GM23338 (cell line): ENCODE results near the gene ZCCHC24. TPM values are rescaled to one million over a fixed set of nuclear protein-coding genes. Genes with fewer than 3 reads are reported as not detected.

Source experiments
- ATAC-seq: fragments of 200-7000 bp; cut with Tn5 transposase; 3 replicates; pipeline ENCODE4 v1.9.1; 2020
- DNase-seq: peaks from one replicate; pipeline ENCODE4 v3.0.0-alpha.2; 2015; ENCODE audit warnings: low spot score
- H2AFZ ChIP-seq: fragments of 200-600 bp; sonication (generic); 2 replicates; pipeline ENCODE4 v1.8.0; 2016; ENCODE audit warnings: antibody characterized with exemption, mild to moderate bottlenecking, moderate library complexity
- H3F3A ChIP-seq: fragments of 200-600 bp; sonication (generic); replicated peaks from 2 replicates; pipeline ENCODE4 v1.8.0; 2017; ENCODE audit warnings: antibody characterized with exemption, mixed run types, low read depth
- H3K27ac ChIP-seq: fragments of 200-600 bp; sonication (generic); 2 replicates; pipeline ENCODE4 v1.6.1; 2016; ENCODE audit warnings: low read depth
- H3K27me3 ChIP-seq: fragments of 200-600 bp; sonication (generic); 2 replicates; pipeline ENCODE4 v1.8.0; 2016; ENCODE audit warnings: mild to moderate bottlenecking, mixed run types, moderate library complexity; ENCODE audit not compliant: insufficient read depth
- H3K36me3 ChIP-seq: fragments of 200-600 bp; sonication (generic); 2 replicates; pipeline ENCODE4 v1.8.0; 2016; ENCODE audit warnings: mild to moderate bottlenecking; ENCODE audit not compliant: insufficient read depth
- H3K4me1 ChIP-seq: fragments of 200-600 bp; sonication (generic); 2 replicates; pipeline ENCODE4 v1.8.0; 2016; ENCODE audit warnings: mild to moderate bottlenecking, moderate library complexity; ENCODE audit not compliant: insufficient read depth
- H3K4me2 ChIP-seq: fragments of 200-600 bp; sonication (generic); 2 replicates; pipeline ENCODE4 v1.7.1; 2017; ENCODE audit warnings: mixed run types
- H3K4me3 ChIP-seq: fragments of 200-600 bp; sonication (generic); 2 replicates; pipeline ENCODE4 v1.6.1; 2016; ENCODE audit warnings: mixed run types
- H3K79me2 ChIP-seq: fragments of 200-600 bp; sonication (generic); replicated peaks from 2 replicates; pipeline ENCODE4 v1.8.0; 2017; ENCODE audit warnings: mild to moderate bottlenecking; ENCODE audit not compliant: insufficient read depth
- H3K9me2 ChIP-seq: fragments of 200-600 bp; sonication (generic); 2 replicates; pipeline ENCODE4 v1.8.0; 2017; ENCODE audit not compliant: insufficient read depth
- H4K20me1 ChIP-seq: fragments of 200-600 bp; sonication (generic); replicated peaks from 2 replicates; pipeline ENCODE4 v1.8.0; 2017; ENCODE audit warnings: mild to moderate bottlenecking; ENCODE audit not compliant: insufficient read depth
- H3K27ac Mint-ChIP-seq: 2 replicates; pipeline ENCODE4 v1.8.0; 2020; ENCODE audit warnings: inconsistent platforms, mild to moderate bottlenecking, moderate library complexity, mixed read lengths
- H3K27me3 Mint-ChIP-seq: 3 replicates; pipeline ENCODE4 v1.8.0; 2022; ENCODE audit warnings: low read depth, mild to moderate bottlenecking, moderate library complexity, mixed read lengths, inconsistent platforms; ENCODE audit not compliant: insufficient read depth, poor library complexity
- H3K36me3 Mint-ChIP-seq: 3 replicates; pipeline ENCODE4 v1.8.0; 2021; ENCODE audit warnings: low read depth, mild to moderate bottlenecking, inconsistent platforms, moderate library complexity, mixed read lengths
- H3K4me1 Mint-ChIP-seq: 3 replicates; pipeline ENCODE4 v1.8.0; 2020; ENCODE audit warnings: mild to moderate bottlenecking, inconsistent platforms, mixed read lengths
- H3K4me3 Mint-ChIP-seq: 3 replicates; pipeline ENCODE4 v1.8.0; 2021; ENCODE audit warnings: moderate library complexity, mild to moderate bottlenecking, inconsistent platforms, mixed read lengths
- H3K9me3 Mint-ChIP-seq: 3 replicates; pipeline ENCODE4 v1.8.0; 2020; ENCODE audit warnings: moderate library complexity, mild to moderate bottlenecking, inconsistent platforms, mixed read lengths
- CREB1 ChIP-seq: fragments of 250-450 bp; sonication (Bioruptor Pico); IDR thresholded peaks from 2 replicates; pipeline ENCODE4 v1.5.0; 2020; ENCODE audit warnings: low read depth, mild to moderate bottlenecking, moderate library complexity
- EZH2 ChIP-seq: fragments of 200-600 bp; sonication (generic); IDR thresholded peaks from one replicate; pipeline ENCODE4 v1.8.0; 2017; ENCODE audit warnings: antibody characterized with exemption, mild to moderate bottlenecking, low read depth; ENCODE audit not compliant: unreplicated experiment
- JUNB ChIP-seq: IDR thresholded peaks from one replicate; pipeline ENCODE4 v1.6.1; 2016; ENCODE audit warnings: antibody characterized with exemption; ENCODE audit not compliant: unreplicated experiment
- NANOG ChIP-seq: IDR thresholded peaks from 2 replicates; pipeline ENCODE4 v1.6.1; 2016; ENCODE audit warnings: antibody characterized with exemption, borderline replicate concordance
- POLR2AphosphoS5 ChIP-seq: IDR thresholded peaks from 2 replicates; pipeline ENCODE4 v1.6.1; 2016; ENCODE audit warnings: antibody characterized with exemption, low read depth
- STAT1 ChIP-seq: IDR thresholded peaks from one replicate; pipeline ENCODE4 v1.6.1; 2016; ENCODE audit warnings: antibody characterized with exemption; ENCODE audit not compliant: unreplicated experiment
- ZNF114 ChIP-seq: fragments of 250-450 bp; sonication (Bioruptor Pico); IDR thresholded peaks from 2 replicates; pipeline ENCODE4 v1.5.0; 2020; ENCODE audit warnings: mild to moderate bottlenecking, moderate library complexity
- ZNF331 ChIP-seq: fragments of 250-450 bp; sonication (Bioruptor Pico); IDR thresholded peaks from 2 replicates; pipeline ENCODE4 v1.5.0; 2020; ENCODE audit warnings: low read depth, mild to moderate bottlenecking, moderate library complexity
- polyA plus RNA-seq: library from polyadenylated mRNA; unstranded; fragments of >200 nt; fragmentation: Nextera tagmentation; extraction: Ambion mirVana; gene quantifications from 2 replicates; pipeline ENCODE4 v1.2.1, GENCODE V29; 2016
- total RNA-seq: library from RNA; depleted of rRNA; stranded (reverse); fragments of >200 nt; shearing (Covaris generic); gene quantifications from 2 replicates; pipeline ENCODE4 v1.2.3, GENCODE V29; 2014
- TF ChIP-seq, protein P1 (sequence below), 2 experiments: fragments of 200-600 bp in 1 of 2; sonication (generic) in 1 of 2; conservative IDR thresholded peaks; 2 replicates each; pipeline versions ENCODE4 v1.5.1 to v1.6.1; 2016 to 2017; ENCODE audit warnings: antibody characterized with exemption in 2 of 2, low read depth in 2 of 2, mild to moderate bottlenecking in 2 of 2, moderate library complexity in 1 of 2
- TF ChIP-seq, protein P2 (sequence below): IDR thresholded peaks from 2 replicates; pipeline ENCODE4 v1.6.1; 2016; ENCODE audit warnings: antibody characterized with exemption
- TF ChIP-seq, protein P3 (sequence below): fragments of 250-450 bp; sonication (Bioruptor Pico); IDR thresholded peaks from 2 replicates; pipeline ENCODE4 v1.5.0; 2020; ENCODE audit warnings: mild to moderate bottlenecking, moderate library complexity

Gene ZCCHC24
- total and polyA plus RNA-seq, 2 experiments from 2014 or later, result 2.0 to 10.1 TPM

DNA sequence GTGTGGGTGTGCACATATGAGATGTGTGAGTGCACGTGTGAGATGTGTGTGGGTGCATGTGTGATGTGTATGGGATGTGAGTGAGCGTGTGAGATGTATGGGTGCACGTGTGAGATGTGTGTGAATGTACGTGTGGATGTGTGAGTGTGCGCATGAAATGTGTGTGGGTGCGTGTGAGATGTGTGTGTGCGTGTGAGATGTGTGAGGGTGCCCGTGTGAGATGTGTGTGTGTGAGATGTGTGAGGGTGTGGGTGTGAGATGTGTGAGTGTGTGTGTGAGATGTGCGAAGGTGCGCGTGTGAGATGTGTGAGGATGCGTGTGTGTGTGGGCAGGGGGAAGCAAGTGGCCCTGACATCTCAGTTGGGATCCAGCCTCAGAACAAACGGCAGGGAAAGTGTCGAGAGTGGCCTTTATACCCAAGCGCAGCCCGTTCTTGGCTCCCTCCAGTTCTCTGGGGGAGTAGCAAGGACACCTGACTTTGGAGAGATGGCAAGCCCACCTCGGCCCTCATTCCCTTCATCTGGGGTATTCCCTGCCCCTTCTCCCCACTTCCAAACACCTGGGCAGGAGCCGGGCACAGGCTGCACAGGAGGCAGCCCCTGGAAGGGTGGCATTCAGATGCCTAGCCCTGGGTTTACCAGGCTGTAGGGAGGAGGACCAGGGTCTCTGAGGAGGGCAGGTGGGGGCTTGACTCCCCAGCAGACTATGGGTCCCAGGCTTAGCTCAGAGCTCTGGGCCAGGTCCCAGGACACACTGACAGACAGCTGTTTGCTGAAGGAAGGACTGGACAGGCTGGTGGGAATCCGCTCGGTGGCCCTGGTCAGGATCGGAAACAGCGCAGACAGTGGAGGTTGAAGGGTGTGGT, 66.5 kb downstream of the ZCCHC24 start (continued):
- TF ChIP-seq, protein P1, sequence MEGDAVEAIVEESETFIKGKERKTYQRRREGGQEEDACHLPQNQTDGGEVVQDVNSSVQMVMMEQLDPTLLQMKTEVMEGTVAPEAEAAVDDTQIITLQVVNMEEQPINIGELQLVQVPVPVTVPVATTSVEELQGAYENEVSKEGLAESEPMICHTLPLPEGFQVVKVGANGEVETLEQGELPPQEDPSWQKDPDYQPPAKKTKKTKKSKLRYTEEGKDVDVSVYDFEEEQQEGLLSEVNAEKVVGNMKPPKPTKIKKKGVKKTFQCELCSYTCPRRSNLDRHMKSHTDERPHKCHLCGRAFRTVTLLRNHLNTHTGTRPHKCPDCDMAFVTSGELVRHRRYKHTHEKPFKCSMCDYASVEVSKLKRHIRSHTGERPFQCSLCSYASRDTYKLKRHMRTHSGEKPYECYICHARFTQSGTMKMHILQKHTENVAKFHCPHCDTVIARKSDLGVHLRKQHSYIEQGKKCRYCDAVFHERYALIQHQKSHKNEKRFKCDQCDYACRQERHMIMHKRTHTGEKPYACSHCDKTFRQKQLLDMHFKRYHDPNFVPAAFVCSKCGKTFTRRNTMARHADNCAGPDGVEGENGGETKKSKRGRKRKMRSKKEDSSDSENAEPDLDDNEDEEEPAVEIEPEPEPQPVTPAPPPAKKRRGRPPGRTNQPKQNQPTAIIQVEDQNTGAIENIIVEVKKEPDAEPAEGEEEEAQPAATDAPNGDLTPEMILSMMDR (conservative IDR thresholded peaks at IDR 0.05; ENCODE audit: low read depth in 2 of 2), result no peak
- TF ChIP-seq ZNF114, result no peak
- TF ChIP-seq ZNF331, result no peak
- no peak for TF ChIP-seq JUNB
- TF ChIP-seq EZH2, result no peak
- TF ChIP-seq STAT1, result no peak

DNA sequence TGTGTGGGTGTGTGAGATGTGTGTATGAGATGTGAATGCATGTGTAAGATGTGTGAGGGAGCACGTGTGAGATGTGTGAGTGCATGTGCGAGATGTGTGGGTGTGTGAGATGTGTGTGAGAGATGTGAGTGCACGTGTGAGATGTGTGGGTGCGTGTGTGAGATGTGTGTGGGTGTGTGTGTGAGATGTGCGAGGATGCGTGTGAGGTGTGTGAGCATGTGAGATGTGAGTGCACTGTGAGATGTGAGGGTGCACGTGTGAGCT, 67.1 kb downstream of the ZCCHC24 start:
- H3K4me3 Mint-ChIP-seq, result no peak overlapping the region
- H3K4me1 Mint-ChIP-seq, result peaks cover 6% of the 10 kb centered on the region; the same call in 2 of the 3 replicates
- H3K9me3 Mint-ChIP-seq, result no peaks in the 10 kb centered on the region; the same call in 2 of the 3 replicates
- H3K27me3 Mint-ChIP-seq, result peaks cover 10% of the 10 kb centered on the region
- Histone ChIP-seq H3K27ac (no peak overlapping the region), H2AFZ (no peak overlapping the region), H3K4me3 (no peak overlapping the region), H4K20me1 (no peaks in the 10 kb centered on the region), H3K4me2 (no peak overlapping the region), H3K79me2 (no peaks in the 10 kb centered on the region), H3K36me3 (no peaks in the 10 kb centered on the region), H3K9me2 (no peaks in the 10 kb centered on the region), H3F3A (no peaks in the 10 kb centered on the region; the same call in 1 of the 2 replicates), H3K27me3 (no peaks in the 10 kb centered on the region), H3K4me1 (no peaks in the 10 kb centered on the region)
- H3K36me3 Mint-ChIP-seq, result no peaks in the 10 kb centered on the region
- H3K27ac Mint-ChIP-seq, result no peak overlapping the region
- no peak for ATAC-seq
- no peak for DNase-seq
- TF ChIP-seq STAT1 (no peak), NANOG (no peak), ZNF114 (no peak), ZNF331 (no peak), CREB1 (CRISPR knock-in tag) (no peak), JUNB (no peak), POLR2AphosphoS5 (no peak)
- TF ChIP-seq, protein P1 (conservative IDR thresholded peaks at IDR 0.05; ENCODE audit: low read depth in 2 of 2), result no peak
- TF ChIP-seq, protein P2, sequence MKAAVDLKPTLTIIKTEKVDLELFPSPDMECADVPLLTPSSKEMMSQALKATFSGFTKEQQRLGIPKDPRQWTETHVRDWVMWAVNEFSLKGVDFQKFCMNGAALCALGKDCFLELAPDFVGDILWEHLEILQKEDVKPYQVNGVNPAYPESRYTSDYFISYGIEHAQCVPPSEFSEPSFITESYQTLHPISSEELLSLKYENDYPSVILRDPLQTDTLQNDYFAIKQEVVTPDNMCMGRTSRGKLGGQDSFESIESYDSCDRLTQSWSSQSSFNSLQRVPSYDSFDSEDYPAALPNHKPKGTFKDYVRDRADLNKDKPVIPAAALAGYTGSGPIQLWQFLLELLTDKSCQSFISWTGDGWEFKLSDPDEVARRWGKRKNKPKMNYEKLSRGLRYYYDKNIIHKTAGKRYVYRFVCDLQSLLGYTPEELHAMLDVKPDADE, result no peak
- TF ChIP-seq, protein P3, sequence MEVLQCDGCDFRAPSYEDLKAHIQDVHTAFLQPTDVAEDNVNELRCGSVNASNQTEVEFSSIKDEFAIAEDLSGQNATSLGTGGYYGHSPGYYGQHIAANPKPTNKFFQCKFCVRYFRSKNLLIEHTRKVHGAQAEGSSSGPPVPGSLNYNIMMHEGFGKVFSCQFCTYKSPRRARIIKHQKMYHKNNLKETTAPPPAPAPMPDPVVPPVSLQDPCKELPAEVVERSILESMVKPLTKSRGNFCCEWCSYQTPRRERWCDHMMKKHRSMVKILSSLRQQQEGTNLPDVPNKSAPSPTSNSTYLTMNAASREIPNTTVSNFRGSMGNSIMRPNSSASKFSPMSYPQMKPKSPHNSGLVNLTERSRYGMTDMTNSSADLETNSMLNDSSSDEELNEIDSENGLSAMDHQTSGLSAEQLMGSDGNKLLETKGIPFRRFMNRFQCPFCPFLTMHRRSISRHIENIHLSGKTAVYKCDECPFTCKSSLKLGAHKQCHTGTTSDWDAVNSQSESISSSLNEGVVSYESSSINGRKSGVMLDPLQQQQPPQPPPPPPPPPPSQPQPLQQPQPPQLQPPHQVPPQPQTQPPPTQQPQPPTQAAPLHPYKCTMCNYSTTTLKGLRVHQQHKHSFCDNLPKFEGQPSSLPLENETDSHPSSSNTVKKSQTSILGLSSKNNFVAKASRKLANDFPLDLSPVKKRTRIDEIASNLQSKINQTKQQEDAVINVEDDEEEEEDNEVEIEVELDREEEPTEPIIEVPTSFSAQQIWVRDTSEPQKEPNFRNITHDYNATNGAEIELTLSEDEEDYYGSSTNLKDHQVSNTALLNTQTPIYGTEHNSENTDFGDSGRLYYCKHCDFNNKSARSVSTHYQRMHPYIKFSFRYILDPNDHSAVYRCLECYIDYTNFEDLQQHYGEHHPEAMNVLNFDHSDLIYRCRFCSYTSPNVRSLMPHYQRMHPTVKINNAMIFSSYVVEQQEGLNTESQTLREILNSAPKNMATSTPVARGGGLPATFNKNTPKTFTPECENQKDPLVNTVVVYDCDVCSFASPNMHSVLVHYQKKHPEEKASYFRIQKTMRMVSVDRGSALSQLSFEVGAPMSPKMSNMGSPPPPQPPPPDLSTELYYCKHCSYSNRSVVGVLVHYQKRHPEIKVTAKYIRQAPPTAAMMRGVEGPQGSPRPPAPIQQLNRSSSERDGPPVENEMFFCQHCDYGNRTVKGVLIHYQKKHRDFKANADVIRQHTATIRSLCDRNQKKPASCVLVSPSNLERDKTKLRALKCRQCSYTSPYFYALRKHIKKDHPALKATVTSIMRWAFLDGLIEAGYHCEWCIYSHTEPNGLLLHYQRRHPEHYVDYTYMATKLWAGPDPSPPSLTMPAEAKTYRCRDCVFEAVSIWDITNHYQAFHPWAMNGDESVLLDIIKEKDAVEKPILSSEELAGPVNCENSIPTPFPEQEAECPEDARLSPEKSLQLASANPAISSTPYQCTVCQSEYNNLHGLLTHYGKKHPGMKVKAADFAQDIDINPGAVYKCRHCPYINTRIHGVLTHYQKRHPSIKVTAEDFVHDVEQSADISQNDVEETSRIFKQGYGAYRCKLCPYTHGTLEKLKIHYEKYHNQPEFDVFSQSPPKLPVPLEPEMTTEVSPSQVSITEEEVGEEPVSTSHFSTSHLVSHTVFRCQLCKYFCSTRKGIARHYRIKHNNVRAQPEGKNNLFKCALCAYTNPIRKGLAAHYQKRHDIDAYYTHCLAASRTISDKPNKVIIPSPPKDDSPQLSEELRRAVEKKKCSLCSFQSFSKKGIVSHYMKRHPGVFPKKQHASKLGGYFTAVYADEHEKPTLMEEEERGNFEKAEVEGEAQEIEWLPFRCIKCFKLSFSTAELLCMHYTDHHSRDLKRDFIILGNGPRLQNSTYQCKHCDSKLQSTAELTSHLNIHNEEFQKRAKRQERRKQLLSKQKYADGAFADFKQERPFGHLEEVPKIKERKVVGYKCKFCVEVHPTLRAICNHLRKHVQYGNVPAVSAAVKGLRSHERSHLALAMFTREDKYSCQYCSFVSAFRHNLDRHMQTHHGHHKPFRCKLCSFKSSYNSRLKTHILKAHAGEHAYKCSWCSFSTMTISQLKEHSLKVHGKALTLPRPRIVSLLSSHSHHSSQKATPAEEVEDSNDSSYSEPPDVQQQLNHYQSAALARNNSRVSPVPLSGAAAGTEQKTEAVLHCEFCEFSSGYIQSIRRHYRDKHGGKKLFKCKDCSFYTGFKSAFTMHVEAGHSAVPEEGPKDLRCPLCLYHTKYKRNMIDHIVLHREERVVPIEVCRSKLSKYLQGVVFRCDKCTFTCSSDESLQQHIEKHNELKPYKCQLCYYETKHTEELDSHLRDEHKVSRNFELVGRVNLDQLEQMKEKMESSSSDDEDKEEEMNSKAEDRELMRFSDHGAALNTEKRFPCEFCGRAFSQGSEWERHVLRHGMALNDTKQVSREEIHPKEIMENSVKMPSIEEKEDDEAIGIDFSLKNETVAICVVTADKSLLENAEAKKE (CRISPR knock-in tag), result no peak
